ENCODE results near the gene GRIP2.

DNA sequence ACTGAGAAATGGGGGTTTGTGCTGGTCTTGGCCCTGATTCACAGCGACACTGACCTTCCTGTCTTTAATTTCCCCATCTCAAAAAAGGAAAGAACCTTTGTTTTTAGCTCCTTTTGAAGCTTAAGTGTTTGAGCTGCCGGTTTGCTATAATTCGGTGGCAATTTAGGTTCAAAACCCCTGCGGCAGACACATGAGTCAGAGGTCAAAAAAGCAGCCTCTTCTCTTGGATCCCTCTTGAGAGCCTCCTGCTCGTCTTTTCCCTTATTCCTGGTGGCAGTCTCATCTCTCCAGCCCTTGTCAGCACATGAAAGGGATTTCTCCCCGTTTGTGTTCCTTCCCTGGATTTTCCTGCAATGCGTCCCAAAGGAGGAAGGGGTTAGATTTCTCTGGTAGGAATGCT, 64.5 kb downstream of the GRIP2 start:
- TF ChIP-seq GATA3 (IDR thresholded peaks at IDR 0.05; ENCODE audit: low read depth, low read length) = no peak
- TF ChIP-seq GATA2 (IDR thresholded peaks at IDR 0.05; ENCODE audit: low read depth, low read length) = no peak
